Stimulated activated CD4-positive, alpha-beta T cell treated with anti-CD3 and anti-CD28 coated beads, Interleukin-15, amount 100 ng/mL, for 24 hours (primary cell): Measurements from ENCODE around the gene C12orf56.

Source experiments
- DNase-seq: peaks from one replicate; pipeline ENCODE4 v3.0.0-alpha.2; 2020

The C12orf56 gene

GRCh38 chr12:64390275-64390851 lies at the start of gene C12orf56:
Gene C12orf56, minus strand, starts transcription at chr12:64390758. Its CDS starts 193 bp downstream, at chr12:64390565.
- peak; percentile 40 for DNase-seq

DNA sequence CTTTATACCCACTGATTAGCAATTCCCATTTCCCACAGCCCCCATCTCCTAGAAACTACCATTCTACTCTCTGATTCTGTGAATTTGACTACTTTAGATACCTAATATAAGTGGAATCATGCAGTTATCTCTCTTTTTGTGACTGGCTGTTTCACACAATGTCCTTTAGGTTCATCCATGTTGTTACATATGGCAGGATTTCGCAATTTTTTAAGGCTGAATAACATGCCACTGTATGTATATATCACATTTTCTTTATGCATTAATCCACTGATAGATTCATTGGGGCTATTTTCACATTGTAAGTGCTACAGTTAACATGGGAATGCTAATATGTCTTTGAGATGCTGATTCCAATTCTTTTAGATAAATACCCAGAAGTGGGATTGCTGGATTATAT lies 49.5 kb upstream of the C12orf56 start:
- DNase-seq, result no peak

GRCh38 chr12:64433915-64434314 lies 43.4 kb upstream of the C12orf56 start:
- no peak for DNase-seq

DNA sequence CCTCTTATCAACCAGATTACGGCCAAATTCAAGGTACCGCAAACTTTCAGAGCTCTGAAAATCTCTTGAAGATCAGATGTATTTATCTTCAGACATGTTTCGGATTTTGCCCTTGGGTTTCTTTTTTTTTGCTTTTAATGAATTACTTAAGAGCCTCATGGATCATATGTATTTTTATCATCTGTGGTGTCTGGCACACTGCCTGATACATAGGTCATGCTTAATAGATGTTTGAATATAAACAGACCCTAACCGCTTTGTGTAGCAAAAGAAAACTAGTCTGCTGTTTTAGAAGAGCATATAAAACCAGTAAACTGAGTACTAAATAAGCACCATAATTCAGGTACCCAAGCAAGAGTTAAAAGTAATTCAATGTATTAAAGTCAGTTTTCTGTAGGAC lies 41.2 kb upstream of the C12orf56 start:
- DNase-seq, result no peak

DNA sequence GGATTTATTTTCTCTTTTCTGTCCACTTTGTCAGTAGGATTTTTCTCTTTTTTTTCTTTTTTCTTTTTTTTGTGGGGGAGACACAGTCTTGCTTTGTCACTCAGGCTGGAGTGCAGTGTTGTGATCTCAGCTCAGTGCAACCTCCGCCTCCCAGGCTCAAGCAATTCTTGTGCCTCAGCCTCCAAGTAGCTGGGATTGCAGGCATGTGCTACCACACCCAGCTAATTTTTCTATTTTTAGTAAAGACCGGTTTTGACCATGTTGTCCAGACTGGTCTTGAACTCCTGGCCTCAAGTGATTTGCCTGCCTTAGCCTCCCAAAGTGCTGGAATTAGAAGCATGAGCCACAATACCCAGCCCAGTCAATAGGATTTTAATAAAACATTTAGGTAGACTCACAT lies 40.3 kb upstream of the C12orf56 start:
- no peak for DNase-seq

- no peak for DNase-seq
Observed at GRCh38 chr12:64428956-64429355, 38.4 kb upstream of the C12orf56 start.

GRCh38 chr12:64427988-64428387 lies 37.4 kb upstream of the C12orf56 start:
- no peak for DNase-seq

DNA sequence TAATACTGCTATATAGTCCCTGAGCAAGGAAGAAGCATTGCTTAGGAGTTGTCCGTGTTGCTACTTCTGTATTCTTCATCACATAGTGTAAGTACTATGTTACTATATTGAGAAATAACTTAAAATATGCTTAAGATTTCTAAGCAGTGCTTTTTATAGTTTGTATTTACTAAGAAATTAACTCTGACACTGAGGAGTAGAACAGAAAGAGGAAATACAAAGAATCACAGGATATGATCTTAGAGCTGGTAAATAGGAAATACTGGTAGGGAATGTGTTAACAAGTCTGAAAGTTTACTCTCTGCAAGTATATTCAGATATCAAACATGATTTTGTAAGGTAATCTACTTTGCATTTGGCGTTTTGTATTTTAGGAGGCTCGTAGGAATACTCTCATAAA lies 29.1 kb upstream of the C12orf56 start:
- DNase-seq, result no peak

- DNase-seq, result no peak
Observed at GRCh38 chr12:64418209-64418608, 27.7 kb upstream of the C12orf56 start.

DNA sequence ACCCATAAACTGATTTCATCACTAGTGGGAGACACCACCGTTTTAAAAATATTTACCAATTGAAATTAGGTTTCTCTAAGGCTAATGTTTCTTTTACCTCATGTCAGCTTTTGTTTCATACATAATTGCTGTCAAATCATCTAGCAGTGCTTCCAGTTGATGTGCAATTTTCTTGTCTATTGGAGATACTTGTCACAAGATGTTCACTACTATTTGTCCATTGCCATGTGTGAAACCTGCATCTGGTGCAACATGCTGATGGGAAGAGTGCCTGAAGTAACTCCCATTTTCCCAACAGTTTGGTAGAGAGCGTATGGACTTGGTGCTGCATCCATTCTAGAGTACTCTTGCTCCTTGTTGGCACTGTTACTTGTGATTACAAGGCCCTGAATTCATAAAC lies 23.3 kb upstream of the C12orf56 start:
- no peak for DNase-seq

DNA sequence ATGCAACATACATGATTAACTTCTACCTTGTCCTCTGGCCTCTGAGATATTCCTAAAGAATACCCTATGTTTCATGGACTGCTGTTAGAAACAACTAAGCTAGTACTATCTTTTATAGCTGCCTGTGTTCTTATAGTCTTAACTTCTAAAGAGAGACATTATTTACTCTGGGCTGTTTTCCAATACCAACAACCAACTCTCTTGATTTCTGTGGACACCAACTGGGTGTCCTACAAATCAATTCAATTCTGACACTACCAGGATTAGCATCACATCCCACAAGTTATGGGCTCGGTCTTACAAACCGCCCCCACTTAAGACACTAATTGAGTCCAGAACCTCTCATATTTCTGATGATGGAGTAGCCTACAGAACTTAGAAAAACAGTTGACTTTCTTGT lies 21.9 kb upstream of the C12orf56 start:
- no peak for DNase-seq

DNA sequence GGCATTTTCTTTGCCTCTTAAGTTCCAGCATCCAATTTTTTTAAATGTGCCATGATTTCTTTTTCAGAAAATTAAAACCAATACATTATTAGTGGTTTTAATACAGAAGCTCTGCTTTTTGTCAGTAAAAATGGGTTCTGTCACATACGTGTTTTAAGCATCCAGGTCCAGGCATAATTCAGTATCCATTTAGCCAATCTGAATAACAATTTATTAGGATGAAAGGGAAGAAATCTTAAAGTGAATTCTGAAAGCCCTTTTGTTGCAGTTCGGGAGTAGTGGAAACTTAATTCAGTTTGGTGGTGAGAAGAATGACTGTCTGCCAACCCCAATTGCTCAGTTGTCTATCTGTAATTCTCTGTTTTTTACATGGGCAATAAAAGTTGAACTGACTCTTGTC lies 20.9 kb upstream of the C12orf56 start:
- DNase-seq, result no peak

- DNase-seq, result no peak
Observed at GRCh38 chr12:64407342-64408223, 17.0 kb upstream of the C12orf56 start.

DNA sequence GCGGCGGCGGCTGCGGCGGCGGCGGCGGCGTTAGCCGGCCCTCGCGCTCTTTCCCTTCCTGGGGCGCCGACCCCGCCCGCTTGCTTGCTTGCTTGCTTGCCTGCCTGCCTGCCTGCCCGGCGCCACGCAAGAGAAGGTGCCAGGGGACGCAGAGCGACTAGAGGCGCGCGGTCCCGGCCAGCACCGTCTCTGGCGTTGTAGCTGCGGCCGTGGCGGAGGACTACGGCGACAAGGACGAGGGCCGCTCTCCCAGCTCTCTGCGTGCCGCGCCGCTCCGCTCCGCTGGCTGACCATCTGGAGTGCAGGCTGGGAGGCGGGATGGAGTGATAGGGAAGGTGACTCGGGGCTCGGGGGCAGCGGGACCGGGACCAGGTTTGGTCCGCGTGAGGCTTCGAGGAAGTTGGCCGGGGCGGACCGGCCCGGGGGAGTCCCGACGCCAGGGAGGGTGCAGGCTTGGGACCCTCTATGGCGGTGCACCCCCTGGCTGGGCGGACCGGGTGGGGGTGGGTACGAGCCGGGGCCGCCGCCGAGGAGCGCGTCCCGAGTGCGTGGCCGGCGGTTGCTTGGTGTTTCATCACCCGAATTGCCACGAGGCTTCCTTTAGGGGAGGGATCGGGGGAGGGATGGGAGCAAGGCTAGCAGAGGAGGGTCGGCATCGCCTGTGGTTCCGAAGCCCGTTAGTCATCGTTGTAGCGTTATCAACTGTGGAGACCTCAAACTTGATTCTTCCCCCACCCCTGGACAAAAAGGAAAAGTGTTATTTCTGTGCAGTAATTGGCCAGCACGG lies 14.1 kb upstream of the C12orf56 start:
- DNase-seq, result peak; percentile 82

GRCh38 chr12:64403707-64404469 lies 13.3 kb upstream of the C12orf56 start, which contains the start of gene XPOT:
Gene XPOT, plus strand, starts transcription at chr12:64404392. Its CDS starts 5,644 bp downstream, at chr12:64410036.
- peak; percentile 95 for DNase-seq

DNA sequence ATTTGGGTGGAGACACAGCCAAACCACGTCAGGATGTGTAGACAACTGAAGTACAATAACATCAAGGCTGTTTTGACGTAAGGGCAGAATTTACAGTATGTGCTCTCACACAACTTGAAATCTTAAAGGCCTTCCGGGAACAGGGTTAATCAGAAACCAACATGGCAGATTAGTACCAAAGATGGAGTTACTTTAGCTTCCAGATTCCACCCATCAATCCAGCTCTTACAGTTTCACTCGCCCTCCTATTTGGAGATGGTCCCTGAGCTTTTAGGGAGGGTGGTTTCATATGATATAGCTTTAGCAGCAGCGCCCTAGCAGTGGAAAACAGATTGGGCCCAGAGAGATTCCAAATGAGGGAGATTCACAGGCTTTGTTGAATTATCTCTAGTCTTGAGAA lies 11.6 kb upstream of the C12orf56 start:
- no peak for DNase-seq

DNA sequence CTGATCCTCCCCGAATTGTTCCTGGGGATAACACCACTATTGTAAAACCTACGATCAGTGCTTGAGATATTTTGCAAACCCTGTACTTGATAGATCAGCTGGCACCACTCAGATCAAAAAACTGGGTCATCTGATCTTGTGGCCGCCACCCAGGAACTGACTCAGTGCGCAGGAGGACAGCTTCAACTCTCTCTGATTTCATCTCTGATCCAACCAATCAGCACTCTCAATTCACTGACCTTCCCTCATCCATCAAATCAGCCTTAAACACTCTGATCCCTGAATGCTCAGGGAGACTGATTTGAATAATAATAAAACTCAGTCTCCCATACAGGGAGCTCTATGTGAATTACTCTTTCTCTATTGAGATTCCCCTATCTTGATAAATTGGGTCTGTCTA lies 9.5 kb upstream of the C12orf56 start:
- no peak for DNase-seq

GRCh38 chr12:64395739-64396138 lies 5.2 kb upstream of the C12orf56 start:
- DNase-seq, result no peak

GRCh38 chr12:64392221-64392620 lies 1.7 kb upstream of the C12orf56 start:
- no peak for DNase-seq

DNA sequence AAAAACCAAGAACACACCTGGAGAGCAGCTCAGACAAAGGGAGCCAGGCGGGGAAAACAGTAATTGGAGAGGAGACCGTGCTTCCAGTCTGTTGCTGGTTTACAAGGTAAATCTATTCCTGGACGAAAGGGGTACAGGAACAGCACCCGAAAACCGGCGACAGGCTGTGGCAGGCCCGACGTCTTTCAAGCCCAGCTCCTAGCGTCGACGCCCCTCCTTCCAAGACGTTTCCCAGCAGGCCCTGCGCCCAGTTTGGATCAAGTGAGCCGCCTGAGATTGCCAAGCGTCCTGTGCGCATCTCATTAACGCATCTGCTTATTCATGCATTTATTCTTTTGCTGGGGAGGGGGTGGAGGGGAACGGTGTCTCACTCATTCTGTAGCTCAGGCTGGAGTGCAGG lies 1.4 kb downstream of the C12orf56 start:
- DNase-seq, result no peak

DNA sequence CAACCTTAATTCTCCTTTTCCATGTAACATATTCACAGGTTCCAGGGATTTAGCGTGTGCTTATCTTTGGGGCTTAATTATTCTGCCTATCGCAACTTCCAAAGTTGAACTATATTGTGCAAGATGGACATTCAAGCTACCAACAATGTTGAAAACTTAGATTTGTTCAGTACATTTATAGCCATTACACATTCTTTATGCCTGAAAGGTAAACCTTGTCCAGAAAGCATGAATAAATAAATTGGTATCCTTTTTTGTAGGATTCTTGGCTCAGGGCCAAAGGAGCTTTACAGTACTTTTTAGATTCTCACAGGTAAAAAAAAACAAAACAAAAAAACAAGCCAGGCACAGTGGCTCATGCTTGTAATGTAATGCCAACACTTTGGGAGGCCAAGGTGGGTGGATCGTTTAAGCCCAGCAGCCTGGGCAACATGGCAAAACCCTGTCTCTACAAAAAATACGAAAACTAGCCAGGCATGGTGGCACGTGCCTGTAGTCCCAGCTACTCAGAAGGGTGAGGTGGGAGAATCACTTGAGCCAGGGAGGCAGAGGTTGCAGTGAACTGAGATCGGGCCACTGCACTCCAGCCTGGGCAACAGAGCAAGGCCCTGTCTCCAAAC lies 3.3 kb downstream of the C12orf56 start:
- DNase-seq, result no peak

DNA sequence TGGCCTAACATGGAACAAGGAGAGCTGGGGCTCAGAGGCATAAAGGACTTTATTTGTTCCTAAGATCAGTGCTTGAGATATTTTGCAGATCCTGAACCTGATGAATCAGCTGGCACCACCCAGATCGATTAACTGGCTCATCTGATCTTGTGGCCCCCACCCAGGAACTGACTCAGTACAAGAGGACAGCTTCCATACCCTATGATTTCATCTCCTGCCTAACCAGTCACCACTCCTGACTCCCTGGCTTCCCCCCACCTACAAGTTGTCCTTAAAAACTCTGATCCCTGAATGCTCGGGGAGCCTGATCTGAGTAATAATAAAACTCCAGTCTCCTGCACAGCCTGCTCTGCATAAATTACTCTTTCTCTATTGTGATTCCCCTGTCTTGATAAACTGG lies 5.1 kb downstream of the C12orf56 start:
- peak; percentile 67 for DNase-seq
